Measurements from ENCODE around the gene DCHS1. TPM values are rescaled to one million over a fixed set of nuclear protein-coding genes. Genes with fewer than 3 reads are reported as not detected.

Gene DCHS1
- total RNA-seq, 1 donor from 2014 or later = 156 TPM

GRCh38 chr11:6646576-6646917, 9.1 kb downstream of the DCHS1 start:
- no peak overlapping the region for H3K4me3 Mint-ChIP-seq (ENCODE audit: unreplicated experiment)
- peaks cover 5% of the 10 kb centered on the region for H3K4me1 Mint-ChIP-seq (ENCODE audit: unreplicated experiment)
- DNase-seq (ENCODE audit: low spot score) = no peak
- H3K27me3 Mint-ChIP-seq (ENCODE audit: unreplicated experiment) = no peaks in the 10 kb centered on the region
- no peaks in the 10 kb centered on the region for H3K9me3 Mint-ChIP-seq (ENCODE audit: unreplicated experiment)
- H3K36me3 Mint-ChIP-seq (ENCODE audit: low read depth, unreplicated experiment) = no peaks in the 10 kb centered on the region
- TF ChIP-seq, protein P1, sequence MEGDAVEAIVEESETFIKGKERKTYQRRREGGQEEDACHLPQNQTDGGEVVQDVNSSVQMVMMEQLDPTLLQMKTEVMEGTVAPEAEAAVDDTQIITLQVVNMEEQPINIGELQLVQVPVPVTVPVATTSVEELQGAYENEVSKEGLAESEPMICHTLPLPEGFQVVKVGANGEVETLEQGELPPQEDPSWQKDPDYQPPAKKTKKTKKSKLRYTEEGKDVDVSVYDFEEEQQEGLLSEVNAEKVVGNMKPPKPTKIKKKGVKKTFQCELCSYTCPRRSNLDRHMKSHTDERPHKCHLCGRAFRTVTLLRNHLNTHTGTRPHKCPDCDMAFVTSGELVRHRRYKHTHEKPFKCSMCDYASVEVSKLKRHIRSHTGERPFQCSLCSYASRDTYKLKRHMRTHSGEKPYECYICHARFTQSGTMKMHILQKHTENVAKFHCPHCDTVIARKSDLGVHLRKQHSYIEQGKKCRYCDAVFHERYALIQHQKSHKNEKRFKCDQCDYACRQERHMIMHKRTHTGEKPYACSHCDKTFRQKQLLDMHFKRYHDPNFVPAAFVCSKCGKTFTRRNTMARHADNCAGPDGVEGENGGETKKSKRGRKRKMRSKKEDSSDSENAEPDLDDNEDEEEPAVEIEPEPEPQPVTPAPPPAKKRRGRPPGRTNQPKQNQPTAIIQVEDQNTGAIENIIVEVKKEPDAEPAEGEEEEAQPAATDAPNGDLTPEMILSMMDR (IDR thresholded peaks at IDR 0.05; ENCODE audit: unreplicated experiment) = no peak
- no peak overlapping the region for H3K27ac Mint-ChIP-seq (ENCODE audit: unreplicated experiment)

GRCh38 chr11:6646071-6646470, 9.5 kb downstream of the DCHS1 start:
- Mint-ChIP-seq H3K4me3 (ENCODE audit: unreplicated experiment) (peak overlapping the region; percentile 33), H3K27me3 (ENCODE audit: unreplicated experiment) (no peaks in the 10 kb centered on the region), H3K4me1 (ENCODE audit: unreplicated experiment) (peaks cover 5% of the 10 kb centered on the region), H3K27ac (ENCODE audit: unreplicated experiment) (no peak overlapping the region), H3K9me3 (ENCODE audit: unreplicated experiment) (no peaks in the 10 kb centered on the region), H3K36me3 (ENCODE audit: low read depth, unreplicated experiment) (no peaks in the 10 kb centered on the region)
- TF ChIP-seq, protein P1 (IDR thresholded peaks at IDR 0.05; ENCODE audit: unreplicated experiment) = no peak
- no peak for DNase-seq (ENCODE audit: low spot score)

- TF ChIP-seq, protein P1 (IDR thresholded peaks at IDR 0.05; ENCODE audit: unreplicated experiment) = no peak
- Mint-ChIP-seq H3K36me3 (ENCODE audit: low read depth, unreplicated experiment) (peaks cover 9% of the 10 kb centered on the region), H3K27me3 (ENCODE audit: unreplicated experiment) (no peaks in the 10 kb centered on the region), H3K4me3 (ENCODE audit: unreplicated experiment) (no peak overlapping the region), H3K27ac (ENCODE audit: unreplicated experiment) (no peak overlapping the region), H3K9me3 (ENCODE audit: unreplicated experiment) (no peaks in the 10 kb centered on the region), H3K4me1 (ENCODE audit: unreplicated experiment) (peaks cover 11% of the 10 kb centered on the region)
- DNase-seq (ENCODE audit: low spot score) = no peak
Measured at GRCh38 chr11:6642957-6643356, 12.7 kb downstream of the DCHS1 start.

- no peaks in the 10 kb centered on the region for H3K27me3 Mint-ChIP-seq (ENCODE audit: unreplicated experiment)
- H3K9me3 Mint-ChIP-seq (ENCODE audit: unreplicated experiment) = no peaks in the 10 kb centered on the region
Measured at GRCh38 chr11:6640985-6641701, 14.5 kb downstream of the DCHS1 start.

More at GRCh38 chr11:6640985-6641701, 14.5 kb downstream of the DCHS1 start:
- TF ChIP-seq, protein P1 (IDR thresholded peaks at IDR 0.05; ENCODE audit: unreplicated experiment) = no peak
- H3K4me1 Mint-ChIP-seq (ENCODE audit: unreplicated experiment) = peaks cover 11% of the 10 kb centered on the region
- H3K4me3 Mint-ChIP-seq (ENCODE audit: unreplicated experiment) = no peak overlapping the region
- no peak overlapping the region for H3K27ac Mint-ChIP-seq (ENCODE audit: unreplicated experiment)
- no peak for DNase-seq (ENCODE audit: low spot score)
- peaks cover 9% of the 10 kb centered on the region for H3K36me3 Mint-ChIP-seq (ENCODE audit: low read depth, unreplicated experiment)

Data from endothelial cell (in vitro differentiated cells).